ENCODE data around the gene HLA-DOA.

HLA-DOA gene

GRCh38 chr6:33017018-33017417 lies 7.6 kb upstream of the HLA-DOA start:
- no peak for DNase-seq (ENCODE audit: low read depth)

- no peak for DNase-seq (ENCODE audit: low read depth)
These were observed 6.4 kb upstream of the HLA-DOA start for GRCh38 chr6:33015798-33016197.

GRCh38 chr6:33014841-33015634 lies 5.6 kb upstream of the HLA-DOA start:
- DNase-seq (ENCODE audit: low read depth): peak; percentile 57

- DNase-seq (ENCODE audit: low read depth): no peak
These were observed 4.2 kb upstream of the HLA-DOA start for GRCh38 chr6:33013608-33014007.

GRCh38 chr6:33010356-33010755 lies 965 bp upstream of the HLA-DOA start:
- no peak for DNase-seq (ENCODE audit: low read depth)

GRCh38 chr6:33007831-33008400 lies 1.5 kb downstream of the HLA-DOA start:
- DNase-seq (ENCODE audit: low read depth): no peak

GRCh38 chr6:33004940-33005339 lies 4.5 kb downstream of the HLA-DOA start:
- no peak for DNase-seq (ENCODE audit: low read depth)

GRCh38 chr6:33001685-33002084 lies 7.7 kb downstream of the HLA-DOA start:
- DNase-seq (ENCODE audit: low read depth): no peak

- DNase-seq (ENCODE audit: low read depth): no peak
These were observed 9.3 kb downstream of the HLA-DOA start for GRCh38 chr6:33000055-33000454.

- no peak for DNase-seq (ENCODE audit: low read depth)
These were observed 13.9 kb downstream of the HLA-DOA start for GRCh38 chr6:32995448-32995847.

- DNase-seq (ENCODE audit: low read depth): no peak
These were observed 15.9 kb downstream of the HLA-DOA start for GRCh38 chr6:32993363-32993973.

- no peak for DNase-seq (ENCODE audit: low read depth)
These were observed 17.4 kb downstream of the HLA-DOA start for GRCh38 chr6:32991972-32992371.

GRCh38 chr6:32989368-32989767 lies 20.0 kb downstream of the HLA-DOA start:
- no peak for DNase-seq (ENCODE audit: low read depth)

GRCh38 chr6:32984622-32985389 lies 24.6 kb downstream of the HLA-DOA start:
- peak; percentile 53 for DNase-seq (ENCODE audit: low read depth)

GRCh38 chr6:32983964-32984621 lies 25.3 kb downstream of the HLA-DOA start:
- no peak for DNase-seq (ENCODE audit: low read depth)

GRCh38 chr6:32983493-32983848 lies 25.9 kb downstream of the HLA-DOA start:
- DNase-seq (ENCODE audit: low read depth): no peak

GRCh38 chr6:32982702-32983492 lies 26.5 kb downstream of the HLA-DOA start:
- no peak for DNase-seq (ENCODE audit: low read depth)

GRCh38 chr6:32982084-32982701 lies 27.2 kb downstream of the HLA-DOA start:
- DNase-seq (ENCODE audit: low read depth): no peak

GRCh38 chr6:32980488-32981038 lies 28.8 kb downstream of the HLA-DOA start:
- no peak for DNase-seq (ENCODE audit: low read depth)

- DNase-seq (ENCODE audit: low read depth): no peak
These were observed 29.5 kb downstream of the HLA-DOA start for GRCh38 chr6:32979720-32980487.
